Pancreas (tissue), 10 donors: Measurements from ENCODE around the gene GNAL. TPM values are rescaled to one million over a fixed set of nuclear protein-coding genes. Genes with fewer than 3 reads are reported as not detected.

Source experiments
- ATAC-seq, 4 donors: fragments of 200-7000 bp; cut with Tn5 transposase; one replicate each; pipeline versions ENCODE4 v1.8.0 to v1.9.1; 2020; ENCODE audit warnings: mild to moderate bottlenecking in 4 of 4, moderate library complexity in 4 of 4
- DNase-seq, 6 donors: peaks; one replicate each; pipeline ENCODE4 v3.0.0-alpha.2; 2020
- FAIRE-seq: peaks from 2 replicates; lab custom pipeline; 2012; peaks lifted over from hg19 to GRCh38; lab: Jason Lieb, UNC
- H3K27ac ChIP-seq, 4 donors: fragments of 200-600 bp; sonication (generic); 1 replicate in 3 of 4; 2 replicates in 1 of 4; pipeline versions ENCODE4 v1.5.0 to v1.8.0; 2020
- H3K27me3 ChIP-seq, 4 donors: fragments of 200-600 bp; one replicate each; pipeline ENCODE4 v1.8.0; 2021
- H3K36me3 ChIP-seq, 3 donors: fragments of 200-600 bp; sonication (generic) in 1 of 3; one replicate each; pipeline versions ENCODE4 v1.5.0 to v1.8.0; 2020 to 2021
- H3K4me1 ChIP-seq, 3 donors: fragments of 200-600 bp; one replicate each; pipeline ENCODE4 v1.8.0; 2021
- H3K4me3 ChIP-seq, 4 donors: fragments of 200-600 bp; sonication (generic) in 2 of 4; one replicate each; pipeline versions ENCODE4 v1.5.0 to v1.8.0; 2020 to 2021
- H3K9me3 ChIP-seq, 4 donors: fragments of 200-600 bp; one replicate each; pipeline ENCODE4 v1.8.0; 2021
- WGBS, 2 donors: extraction: QIAGEN DNeasy Blood & Tissue Kit; methylation state at CpG; one replicate each; pipeline ENCODE4 v1.1.7; 2013; 5-methylcytosine and 5-hydroxymethylcytosine counted together
- intact Hi-C, 3 donors: fragments of 100-400 bp; cut with DNase I; formaldehyde crosslinking; loops; one replicate each; pipeline versions ENCODE4 v1.11.1 to v1.14.2; 2022
- polyA plus RNA-seq, 2 donors: library from polyadenylated mRNA; stranded (reverse); fragments of 200-250 nt; gene quantifications; one replicate each; pipeline ENCODE4 v1.2.3, GENCODE V29; 2013
- total RNA-seq, 6 donors: library from RNA; stranded (reverse); fragmentation: NEBNext Ultra II Directional in 4 of 6; extraction: Animal tissue kit (Norgen Biotek cat#: 25700) in 4 of 6; gene quantifications; one replicate each; pipeline versions ENCODE4 v1.2.1 to v1.2.4, GENCODE V29; 2021 to 2023
- TF ChIP-seq, protein P1 (sequence below), 4 donors: fragments of 200-600 bp; sonication (generic) in 3 of 4; IDR thresholded peaks; one replicate each; pipeline versions ENCODE4 v1.5.0 to v1.8.0; 2021; ENCODE audit warnings: antibody characterized with exemption in 4 of 4
- donor health status: healthy with polysubstance abuse.
- donor health status: DM: no; HTN: no; CAD: no; lungs with moderate emphysema.
- donor health status: DM: no; HTN: no; CAD: no.
- donor health status: control.
- donor health status: control.
- donor health status: Bipolar disorder and iron deficiency.
- donor health status: DM: yes; HTN: yes; CAD: no.
- donor health status: DM: no; HTN: no; CAD: no.
- donor health status: DM: no; HTN: no; CAD: no.
- donor health status: DM: yes; HTN: yes; CAD: no.

GNAL gene
- total and polyA plus RNA-seq, 8 donors, result 0.22 to 2.2 (median 0.71) TPM

GRCh38 chr18:11767935-11768334 lies 78.9 kb downstream of the GNAL start:
- Histone ChIP-seq H3K9me3 (no peaks in the 10 kb centered on the region), H3K27me3 (no peaks in the 10 kb centered on the region), H3K4me3 (no peak overlapping the region), H3K27ac (no peak overlapping the region), H3K4me1 (no peaks in the 10 kb centered on the region), H3K36me3 (no peaks in the 10 kb centered on the region)
- WGBS, 2 donors, result 61 to 66% methylated on average over 4 of the region's 4 CpGs
- no peak for FAIRE-seq
- TF ChIP-seq, protein P1, sequence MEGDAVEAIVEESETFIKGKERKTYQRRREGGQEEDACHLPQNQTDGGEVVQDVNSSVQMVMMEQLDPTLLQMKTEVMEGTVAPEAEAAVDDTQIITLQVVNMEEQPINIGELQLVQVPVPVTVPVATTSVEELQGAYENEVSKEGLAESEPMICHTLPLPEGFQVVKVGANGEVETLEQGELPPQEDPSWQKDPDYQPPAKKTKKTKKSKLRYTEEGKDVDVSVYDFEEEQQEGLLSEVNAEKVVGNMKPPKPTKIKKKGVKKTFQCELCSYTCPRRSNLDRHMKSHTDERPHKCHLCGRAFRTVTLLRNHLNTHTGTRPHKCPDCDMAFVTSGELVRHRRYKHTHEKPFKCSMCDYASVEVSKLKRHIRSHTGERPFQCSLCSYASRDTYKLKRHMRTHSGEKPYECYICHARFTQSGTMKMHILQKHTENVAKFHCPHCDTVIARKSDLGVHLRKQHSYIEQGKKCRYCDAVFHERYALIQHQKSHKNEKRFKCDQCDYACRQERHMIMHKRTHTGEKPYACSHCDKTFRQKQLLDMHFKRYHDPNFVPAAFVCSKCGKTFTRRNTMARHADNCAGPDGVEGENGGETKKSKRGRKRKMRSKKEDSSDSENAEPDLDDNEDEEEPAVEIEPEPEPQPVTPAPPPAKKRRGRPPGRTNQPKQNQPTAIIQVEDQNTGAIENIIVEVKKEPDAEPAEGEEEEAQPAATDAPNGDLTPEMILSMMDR (IDR thresholded peaks at IDR 0.05), result no peak
- intact Hi-C loops, result no loop called here
- no peak for DNase-seq
- no peak for ATAC-seq

DNA sequence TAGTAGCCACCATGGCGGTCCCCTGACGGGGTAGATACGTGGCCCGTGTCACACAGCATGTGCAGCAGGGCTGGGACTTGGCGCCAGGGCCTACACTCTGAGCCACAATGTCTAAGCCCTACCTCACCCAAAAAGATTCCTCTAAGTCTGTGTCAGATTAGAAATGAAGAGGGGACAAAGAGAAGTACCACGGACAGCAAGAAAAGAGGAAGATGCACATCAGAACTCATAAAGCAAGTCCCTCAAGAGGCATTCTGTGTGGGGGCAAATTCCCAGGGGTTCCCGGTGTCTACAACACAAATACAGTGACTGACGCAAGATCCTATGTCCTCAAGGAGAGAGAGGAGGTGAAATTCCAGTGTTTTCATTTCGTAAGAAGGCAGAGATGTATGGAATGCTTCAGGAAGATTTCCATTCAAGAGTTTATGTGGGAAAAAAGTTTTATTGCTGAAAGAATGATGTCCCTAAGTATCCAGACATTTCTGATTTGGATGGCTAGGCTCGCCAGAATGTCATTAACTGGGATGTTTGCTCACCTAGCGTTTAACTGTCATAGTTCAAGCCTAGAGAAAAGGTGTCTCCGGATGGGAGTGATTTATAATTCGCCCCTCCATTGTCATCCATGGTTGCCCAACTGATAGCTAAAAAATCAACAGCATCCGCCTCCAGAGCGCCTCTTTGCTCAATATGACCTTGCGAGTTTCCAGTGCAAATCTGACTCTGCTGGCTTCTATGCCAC lies 86.5 kb downstream of the GNAL start:
- Histone ChIP-seq H3K27ac (no peak overlapping the region), H3K27me3 (no peaks in the 10 kb centered on the region), H3K4me1 (no peaks in the 10 kb centered on the region), H3K36me3 (no peaks in the 10 kb centered on the region), H3K9me3 (no peaks in the 10 kb centered on the region), H3K4me3 (no peak overlapping the region)
- no peak for FAIRE-seq
- DNase-seq, result no peak
- intact Hi-C loops, result no loop called here
- 75 to 81% methylated on average over 16 of the region's 16 CpGs for WGBS, 2 donors
- TF ChIP-seq, protein P1 (IDR thresholded peaks at IDR 0.05), result no peak
- ATAC-seq, result no peak

DNA sequence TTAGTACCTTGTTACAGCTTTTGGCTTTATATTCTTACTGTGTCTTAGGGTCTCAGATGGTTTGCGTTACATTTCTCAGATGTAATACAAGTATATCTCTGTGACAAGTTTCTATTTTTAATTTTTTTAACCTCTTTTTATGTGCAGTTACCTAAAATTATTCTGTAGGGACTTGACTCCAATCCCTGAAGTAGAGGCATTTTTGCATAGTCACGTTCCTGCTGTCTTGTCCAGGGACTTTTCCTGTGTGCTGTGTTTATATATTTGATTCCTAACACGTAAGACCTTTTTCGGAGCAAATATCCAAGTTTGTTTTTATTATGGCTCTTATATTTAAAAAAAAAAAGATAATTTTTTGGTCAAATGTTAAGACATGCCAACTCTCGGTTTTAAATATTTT lies 91.0 kb downstream of the GNAL start:
- FAIRE-seq (no peak), ATAC-seq (no peak), DNase-seq (no peak)
- intact Hi-C loops, result no loop called here
- Histone ChIP-seq H3K36me3 (no peaks in the 10 kb centered on the region), H3K9me3 (no peaks in the 10 kb centered on the region), H3K27ac (no peak overlapping the region), H3K4me3 (no peak overlapping the region), H3K27me3 (no peaks in the 10 kb centered on the region), H3K4me1 (no peaks in the 10 kb centered on the region)
- 62 to 78% methylated on average over 5 of the region's 5 CpGs for WGBS, 2 donors
- TF ChIP-seq, protein P1 (IDR thresholded peaks at IDR 0.05), result no peak

DNA sequence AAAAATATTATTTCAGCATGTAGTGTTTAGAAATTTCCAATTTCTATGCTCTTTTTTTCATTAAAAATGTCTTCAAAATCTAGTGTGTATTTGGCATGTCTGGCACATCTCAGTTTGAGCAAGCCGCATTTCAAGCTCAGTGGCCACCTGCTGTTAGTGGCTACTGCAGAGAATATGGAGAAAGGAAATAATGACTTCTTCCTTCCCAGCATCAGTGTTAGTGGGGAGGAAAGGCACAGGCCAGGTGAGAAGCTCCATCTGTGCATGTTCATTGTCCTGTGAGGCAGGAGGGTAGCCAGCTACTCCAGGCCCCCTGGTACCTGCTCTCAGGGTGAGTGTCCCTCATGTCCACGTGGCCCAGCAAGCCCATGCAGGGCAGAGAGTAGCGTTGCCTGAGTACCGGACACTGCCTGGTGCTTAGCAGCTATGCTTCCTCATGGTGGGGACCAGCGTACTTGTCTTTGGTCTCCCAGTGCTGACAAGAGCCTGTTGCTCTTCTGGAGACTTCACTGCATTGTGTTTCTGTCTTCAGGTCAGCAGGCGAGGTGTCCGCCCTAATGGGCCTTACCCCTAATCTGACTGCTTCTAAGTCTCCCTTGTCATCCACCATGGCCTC lies 94.8 kb downstream of the GNAL start:
- TF ChIP-seq, protein P1 (IDR thresholded peaks at IDR 0.05), result no peak
- no peaks in the 10 kb centered on the region for H3K4me1 ChIP-seq
- H3K4me3 ChIP-seq, result no peak overlapping the region
- DNase-seq (no peak), ATAC-seq (no peak), FAIRE-seq (no peak)
- no peak overlapping the region for H3K27ac ChIP-seq
- H3K27me3 ChIP-seq, result no peaks in the 10 kb centered on the region
- 86 to 90% methylated on average over 7 of the region's 7 CpGs for WGBS, 2 donors
- intact Hi-C loops, result no loop called here
- no peaks in the 10 kb centered on the region for H3K36me3 ChIP-seq
- H3K9me3 ChIP-seq, result no peaks in the 10 kb centered on the region
